Fibroblast of lung (primary cell): ENCODE data around the gene INSYN1. TPM values are rescaled to one million over a fixed set of nuclear protein-coding genes. Genes with fewer than 3 reads are reported as not detected.

ENCODE experiments used
- DNase-seq, 2 donors: peaks; one replicate each; pipeline versions ENCODE4 v3.0.0 to v3.0.0-alpha.2; 2010; ENCODE audit warnings: low read depth in 2 of 2
- H2AFZ ChIP-seq: 2 replicates; pipeline ENCODE4 v1.5.1; 2012; ENCODE audit warnings: low read length, control low read depth, inconsistent platforms
- H3K27ac ChIP-seq: 2 replicates; pipeline ENCODE4 v1.5.1; 2011; ENCODE audit warnings: low read length, control low read depth; ENCODE audit not compliant: insufficient read depth
- H3K27me3 ChIP-seq: 2 replicates; pipeline ENCODE4 v1.5.1; 2011; ENCODE audit warnings: mild to moderate bottlenecking, low read length; ENCODE audit not compliant: control insufficient read depth, insufficient read depth
- H3K36me3 ChIP-seq: 2 replicates; pipeline ENCODE4 v1.5.1; 2011; ENCODE audit warnings: low read length; ENCODE audit not compliant: control insufficient read depth, insufficient read depth
- H3K4me1 ChIP-seq: 2 replicates; pipeline ENCODE4 v1.5.1; 2011; ENCODE audit warnings: low read length; ENCODE audit not compliant: control insufficient read depth, insufficient read depth; ENCODE audit errors: extremely low read depth
- H3K4me2 ChIP-seq: 2 replicates; pipeline ENCODE4 v1.5.1; 2011; ENCODE audit warnings: low read length, control low read depth; ENCODE audit not compliant: insufficient read depth; ENCODE audit errors: extremely low read depth
- H3K4me3 ChIP-seq, 4 experiments: fragments of 200-600 bp in 1 of 4; sonication (generic) in 1 of 4; replicated peaks in 1 of 4; 2 replicates each; pipeline ENCODE4 v1.5.1; 2011 to 2016; ENCODE audit warnings: low read length in 4 of 4, low read depth in 3 of 4, mild to moderate bottlenecking in 3 of 4, control low read depth in 2 of 4, inconsistent platforms in 1 of 4, mixed read lengths in 1 of 4; ENCODE audit not compliant: insufficient read depth in 1 of 4; ENCODE audit errors: control extremely low read depth in 1 of 4
- H3K79me2 ChIP-seq: 2 replicates; pipeline ENCODE4 v1.5.1; 2012; ENCODE audit warnings: mild to moderate bottlenecking, low read length, inconsistent platforms; ENCODE audit not compliant: control insufficient read depth, insufficient read depth
- H3K9ac ChIP-seq: 2 replicates; pipeline ENCODE4 v1.5.1; 2011; ENCODE audit warnings: mild to moderate bottlenecking, low read length, control low read depth; ENCODE audit not compliant: insufficient read depth
- H3K9me3 ChIP-seq: 2 replicates; pipeline ENCODE4 v1.5.1; 2012; ENCODE audit warnings: low read depth, low read length; ENCODE audit not compliant: control insufficient read depth, insufficient read depth
- H4K20me1 ChIP-seq: 2 replicates; pipeline ENCODE4 v1.5.1; 2011; ENCODE audit warnings: low read length; ENCODE audit not compliant: control insufficient read depth, insufficient read depth; ENCODE audit errors: extremely low read depth
- CTCF ChIP-seq, 2 donors: IDR thresholded peaks in 1 of 2; conservative IDR thresholded peaks in 1 of 2; 1 replicate in 1 of 2; 2 replicates in 1 of 2; pipeline ENCODE4 v1.5.1; 2011 to 2012; ENCODE audit warnings: low read length in 2 of 2, control low read depth in 1 of 2, inconsistent platforms in 1 of 2, low read depth in 1 of 2, mild to moderate bottlenecking in 1 of 2
- EZH2 ChIP-seq: IDR thresholded peaks from 2 replicates; pipeline ENCODE4 v1.5.1; 2012; ENCODE audit warnings: low read length, control low read depth, mild to moderate bottlenecking; ENCODE audit errors: missing control alignments
- polyA plus RNA-seq, 2 donors: library from polyadenylated mRNA; depleted of rRNA in 1 of 2; stranded (reverse) in 1 of 2; unstranded in 1 of 2; fragments of >200 nt; gene quantifications; 2 replicates each; pipeline ENCODE4 v1.2.1, GENCODE V29; 2011 to 2012; ENCODE audit warnings: missing spikeins in 1 of 2
- total RNA-seq: library from RNA; depleted of rRNA; stranded (reverse); fragments of >200 nt; gene quantifications from 2 replicates; pipeline ENCODE4 v1.2.1, GENCODE V29; 2014

Gene INSYN1
- total and polyA plus RNA-seq, 2 donors (not counting 1 experiment from before 2014, with no cell fraction given): 0.51 to 1.2 TPM

- TF ChIP-seq CTCF (conservative IDR thresholded peaks at IDR 0.05 in 1 of 2, IDR thresholded peaks at IDR 0.05 in 1 of 2; ENCODE audit: low read depth in 1 of 2, low read length in 2 of 2) (no peak), EZH2 (no peak)
- Histone ChIP-seq H3K36me3 (no peaks in the 10 kb centered on the region), H3K79me2 (no peaks in the 10 kb centered on the region)
Observed at GRCh38 chr15:73754461-73754860, 1.3 kb upstream of the INSYN1 start.

GRCh38 chr15:73752806-73753193 lies 351 bp downstream of the INSYN1 start:
- no peaks in the 10 kb centered on the region for H3K36me3 ChIP-seq
- no peaks in the 10 kb centered on the region for H3K4me1 ChIP-seq
- H3K4me2 ChIP-seq: no peak overlapping the region
- H3K9me3 ChIP-seq: no peaks in the 10 kb centered on the region
- peak in 1 of 2 donors; percentile 15 for DNase-seq
- H3K79me2 ChIP-seq: no peaks in the 10 kb centered on the region
- H3K27ac ChIP-seq: no peak overlapping the region
- H3K9ac ChIP-seq: no peak overlapping the region
- no peaks in the 10 kb centered on the region for H4K20me1 ChIP-seq
- TF ChIP-seq CTCF (conservative IDR thresholded peaks at IDR 0.05 in 1 of 2, IDR thresholded peaks at IDR 0.05 in 1 of 2; ENCODE audit: low read depth in 1 of 2, low read length in 2 of 2) (no peak), EZH2 (no peak)
- H2AFZ ChIP-seq: no peak overlapping the region
- peak overlapping the region in 1 of 4 experiments; percentile 49 for H3K4me3 ChIP-seq
- H3K27me3 ChIP-seq: peaks cover 20% of the 10 kb centered on the region

More at GRCh38 chr15:73754461-73754860, 1.3 kb upstream of the INSYN1 start:
- H3K4me1 ChIP-seq: no peaks in the 10 kb centered on the region
- no peaks in the 10 kb centered on the region for H3K9me3 ChIP-seq
- no peak overlapping the region for H3K4me2 ChIP-seq
- no peak overlapping the region for H3K27ac ChIP-seq
- H3K9ac ChIP-seq: no peak overlapping the region
- no peak overlapping the region for H2AFZ ChIP-seq
- peaks cover 25% of the 10 kb centered on the region for H3K27me3 ChIP-seq
- DNase-seq: no peak
- no peaks in the 10 kb centered on the region for H4K20me1 ChIP-seq
- H3K4me3 ChIP-seq: no peak overlapping the region

DNA sequence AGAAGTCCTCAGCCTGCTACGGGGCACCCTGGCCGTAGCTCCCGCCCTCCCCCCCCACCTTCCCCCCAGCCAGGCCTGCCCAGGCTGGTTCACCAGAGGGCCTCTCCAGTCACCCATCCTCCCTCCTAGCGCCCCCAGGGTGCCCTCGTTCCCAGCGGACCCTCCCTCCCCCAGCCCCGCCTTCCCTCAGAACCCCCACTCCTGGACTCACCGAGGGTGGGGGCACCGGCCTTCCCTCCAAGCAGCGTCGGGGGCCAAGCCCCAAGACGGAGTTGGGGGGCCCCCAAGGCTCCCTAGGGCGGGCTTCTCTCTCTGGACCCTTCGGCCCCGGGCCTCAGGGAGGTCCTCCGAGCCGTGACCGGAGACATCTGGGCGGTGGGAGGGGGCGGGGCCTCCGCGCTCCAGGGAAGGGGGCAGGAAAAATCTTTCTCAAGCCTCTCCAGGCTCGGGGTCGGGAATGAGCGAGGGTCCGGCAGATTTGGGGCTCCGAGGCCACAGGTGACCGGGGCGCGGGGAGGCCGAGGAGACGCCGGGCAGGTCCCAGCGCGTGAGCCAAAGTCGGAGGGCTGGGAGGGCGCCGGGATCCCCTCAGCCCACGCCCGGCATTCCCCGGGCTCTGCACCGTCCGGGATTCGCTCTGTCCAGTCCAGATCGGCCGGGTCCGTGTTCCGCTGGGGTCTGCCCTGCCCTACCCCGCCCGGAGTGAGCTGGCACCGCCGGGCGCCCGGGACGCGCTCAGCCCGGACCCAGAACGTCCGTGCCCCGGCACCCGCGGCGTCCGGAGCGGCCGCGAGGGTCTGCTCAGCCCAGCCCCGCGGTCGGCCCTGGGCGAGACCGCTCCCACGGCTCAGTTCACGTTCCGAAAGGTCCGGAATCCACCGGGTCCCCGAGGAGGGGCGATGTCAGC lies 999 bp downstream of the INSYN1 start:
- Histone ChIP-seq H3K36me3 (no peaks in the 10 kb centered on the region), H3K4me2 (peak overlapping the region; percentile 13), H3K27ac (no peak overlapping the region), H3K4me3 (peak overlapping the region in 1 of 4 experiments; percentile 49), H2AFZ (no peak overlapping the region), H3K4me1 (no peaks in the 10 kb centered on the region), H3K79me2 (no peaks in the 10 kb centered on the region), H4K20me1 (no peaks in the 10 kb centered on the region), H3K27me3 (peaks cover 20% of the 10 kb centered on the region), H3K9ac (no peak overlapping the region), H3K9me3 (no peaks in the 10 kb centered on the region)
- peak in 1 of 2 donors; percentile 6 for DNase-seq
- TF ChIP-seq CTCF (conservative IDR thresholded peaks at IDR 0.05 in 1 of 2, IDR thresholded peaks at IDR 0.05 in 1 of 2; ENCODE audit: low read depth in 1 of 2, low read length in 2 of 2): no peak
- TF ChIP-seq EZH2: peak; percentile 99
